GM10266 (cell line): Measurements from ENCODE around the gene HOXB3.

ENCODE experiments used
- DNase-seq: peaks from one replicate; pipeline ENCODE4 v3.0.0; 2012; ENCODE audit errors: extremely low spot score
- TF ChIP-seq, protein P1 (sequence below): IDR thresholded peaks from 2 replicates; pipeline ENCODE4 v1.5.1; 2012; ENCODE audit warnings: mild to moderate bottlenecking, low read depth; ENCODE audit not compliant: control insufficient read depth, insufficient read depth; ENCODE audit errors: missing control alignments

HOXB3 gene

DNA sequence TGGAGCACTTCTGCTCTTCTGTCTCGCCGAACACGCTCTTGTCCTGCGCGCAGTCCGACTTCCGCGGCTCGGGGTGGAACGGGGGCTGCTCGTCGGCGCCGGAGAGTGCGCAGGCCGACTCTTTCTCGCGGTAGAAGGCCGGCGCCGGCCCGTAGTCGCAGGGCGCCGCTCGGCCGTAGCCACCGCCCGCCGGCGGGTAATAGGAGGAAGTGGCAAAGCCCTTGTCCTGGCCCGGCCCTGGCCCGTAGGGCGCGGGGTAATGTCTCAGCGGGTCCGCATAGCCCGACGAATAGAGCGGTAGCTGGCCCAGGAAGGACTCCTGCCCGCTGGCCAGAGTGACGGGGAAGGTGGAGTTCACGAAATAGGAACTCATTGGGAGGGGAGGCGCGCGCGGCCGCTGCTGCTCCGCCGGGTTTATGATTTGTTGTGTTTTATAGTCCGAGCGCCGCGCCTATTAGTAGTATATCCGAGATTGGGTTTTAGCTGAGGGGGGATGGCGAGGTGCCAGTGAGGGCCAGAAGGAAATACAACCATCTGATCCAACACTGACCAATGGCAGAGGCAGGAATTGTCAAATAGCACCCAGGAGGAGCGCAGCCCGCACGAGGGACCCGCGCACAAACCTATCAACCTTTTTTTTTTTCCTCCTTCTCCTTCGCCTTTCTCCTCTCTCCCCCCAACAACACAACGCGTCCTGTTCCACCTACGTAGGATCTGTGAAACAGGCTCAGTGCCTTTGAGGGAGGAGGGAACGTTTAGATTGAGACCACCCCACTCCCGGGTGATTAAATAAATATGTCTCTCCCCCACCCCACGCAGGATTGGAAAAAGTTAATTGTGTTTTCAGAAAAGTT lies 8.0 kb upstream of the HOXB3 start:
- peak; percentile 68 for DNase-seq
- TF ChIP-seq, protein P1, sequence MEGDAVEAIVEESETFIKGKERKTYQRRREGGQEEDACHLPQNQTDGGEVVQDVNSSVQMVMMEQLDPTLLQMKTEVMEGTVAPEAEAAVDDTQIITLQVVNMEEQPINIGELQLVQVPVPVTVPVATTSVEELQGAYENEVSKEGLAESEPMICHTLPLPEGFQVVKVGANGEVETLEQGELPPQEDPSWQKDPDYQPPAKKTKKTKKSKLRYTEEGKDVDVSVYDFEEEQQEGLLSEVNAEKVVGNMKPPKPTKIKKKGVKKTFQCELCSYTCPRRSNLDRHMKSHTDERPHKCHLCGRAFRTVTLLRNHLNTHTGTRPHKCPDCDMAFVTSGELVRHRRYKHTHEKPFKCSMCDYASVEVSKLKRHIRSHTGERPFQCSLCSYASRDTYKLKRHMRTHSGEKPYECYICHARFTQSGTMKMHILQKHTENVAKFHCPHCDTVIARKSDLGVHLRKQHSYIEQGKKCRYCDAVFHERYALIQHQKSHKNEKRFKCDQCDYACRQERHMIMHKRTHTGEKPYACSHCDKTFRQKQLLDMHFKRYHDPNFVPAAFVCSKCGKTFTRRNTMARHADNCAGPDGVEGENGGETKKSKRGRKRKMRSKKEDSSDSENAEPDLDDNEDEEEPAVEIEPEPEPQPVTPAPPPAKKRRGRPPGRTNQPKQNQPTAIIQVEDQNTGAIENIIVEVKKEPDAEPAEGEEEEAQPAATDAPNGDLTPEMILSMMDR = no peak

DNA sequence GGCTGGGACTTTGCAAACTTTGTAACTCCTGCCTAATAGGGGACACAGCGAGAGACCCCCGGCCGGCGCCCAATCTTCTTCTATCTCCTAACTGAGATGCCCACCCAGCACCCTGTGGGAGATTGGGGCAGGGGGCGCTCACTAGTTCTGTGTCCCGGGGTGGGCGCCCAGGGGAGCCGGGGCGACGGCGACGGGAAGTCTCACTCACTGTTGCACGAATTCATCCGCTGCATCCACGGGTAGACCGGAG lies 7.4 kb upstream of the HOXB3 start:
- TF ChIP-seq, protein P1 = no peak
- DNase-seq = no peak

DNA sequence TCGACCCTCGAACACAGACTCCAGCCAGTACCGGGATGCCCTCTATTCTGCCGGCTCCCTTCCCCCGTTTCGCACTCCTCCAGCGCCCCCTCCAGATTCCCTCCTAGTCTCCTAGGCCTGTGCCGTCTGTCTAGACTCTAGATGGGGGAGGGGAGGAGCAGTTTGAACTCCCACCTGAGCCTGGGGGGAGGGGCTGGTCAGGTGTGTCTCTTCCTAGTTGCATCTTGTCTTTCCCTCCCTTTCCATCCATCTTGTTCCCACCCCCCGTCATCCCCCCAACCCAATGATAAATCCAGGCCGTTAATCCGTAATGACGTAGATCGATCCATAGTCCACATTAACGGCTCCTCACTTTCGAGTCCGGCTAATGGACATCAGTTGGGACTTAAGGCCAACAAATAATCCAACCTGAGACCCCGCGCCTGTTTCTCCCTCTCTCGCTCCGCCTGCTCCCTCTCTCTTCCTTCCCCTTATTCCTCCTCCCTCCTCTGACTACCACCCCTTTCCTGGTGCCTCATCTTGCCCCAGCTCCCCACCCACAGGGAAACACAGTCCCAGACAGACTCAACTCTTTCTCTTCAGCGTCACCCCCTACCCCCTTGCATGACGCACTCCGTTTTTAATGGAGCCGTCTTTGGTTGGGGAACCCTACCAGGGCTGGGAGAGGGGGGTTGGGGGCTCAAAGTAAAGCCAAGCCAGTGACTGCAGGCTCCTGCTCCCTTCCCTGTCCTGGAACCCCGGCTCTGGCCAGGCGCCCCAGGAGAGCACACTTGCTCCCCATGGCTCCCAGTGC lies 6.9 kb upstream of the HOXB3 start:
- TF ChIP-seq, protein P1 = no peak
- DNase-seq = no peak

DNA sequence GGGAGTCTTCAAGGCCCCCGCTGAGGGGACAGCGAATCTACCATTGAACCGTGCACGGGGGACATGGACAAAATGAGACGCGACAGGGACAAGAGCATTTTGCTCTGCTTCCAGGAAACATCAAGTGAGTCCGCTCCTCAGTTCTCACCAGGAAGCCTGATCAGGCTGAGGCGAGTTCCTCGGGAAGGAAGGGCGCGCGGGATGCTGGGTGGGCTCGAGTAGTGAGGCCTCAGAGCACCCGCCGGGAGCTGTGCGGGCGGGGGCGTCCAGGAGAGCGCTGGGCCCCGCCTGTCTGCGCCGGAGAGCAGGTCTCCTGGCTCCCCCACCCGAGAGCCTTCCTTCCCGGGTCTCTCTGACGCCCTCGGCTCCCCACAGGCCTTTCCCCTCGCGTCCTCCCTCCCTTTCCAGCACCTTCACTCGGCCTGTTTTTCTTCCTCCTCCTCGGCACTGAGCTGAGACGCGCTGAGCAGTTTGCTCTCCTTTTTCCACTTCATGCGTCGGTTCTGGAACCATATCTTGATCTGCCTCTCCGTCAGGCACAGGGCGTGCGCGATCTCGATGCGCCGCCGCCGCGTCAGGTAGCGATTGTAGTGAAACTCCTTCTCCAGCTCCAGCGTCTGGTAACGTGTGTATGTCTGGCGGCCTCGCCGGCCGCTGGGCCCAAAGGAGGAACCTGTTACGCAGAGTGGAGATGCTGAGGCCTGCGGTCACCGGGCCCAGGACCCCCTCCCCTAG lies 6.1 kb upstream of the HOXB3 start:
- no peak for DNase-seq
- TF ChIP-seq, protein P1 = no peak

DNA sequence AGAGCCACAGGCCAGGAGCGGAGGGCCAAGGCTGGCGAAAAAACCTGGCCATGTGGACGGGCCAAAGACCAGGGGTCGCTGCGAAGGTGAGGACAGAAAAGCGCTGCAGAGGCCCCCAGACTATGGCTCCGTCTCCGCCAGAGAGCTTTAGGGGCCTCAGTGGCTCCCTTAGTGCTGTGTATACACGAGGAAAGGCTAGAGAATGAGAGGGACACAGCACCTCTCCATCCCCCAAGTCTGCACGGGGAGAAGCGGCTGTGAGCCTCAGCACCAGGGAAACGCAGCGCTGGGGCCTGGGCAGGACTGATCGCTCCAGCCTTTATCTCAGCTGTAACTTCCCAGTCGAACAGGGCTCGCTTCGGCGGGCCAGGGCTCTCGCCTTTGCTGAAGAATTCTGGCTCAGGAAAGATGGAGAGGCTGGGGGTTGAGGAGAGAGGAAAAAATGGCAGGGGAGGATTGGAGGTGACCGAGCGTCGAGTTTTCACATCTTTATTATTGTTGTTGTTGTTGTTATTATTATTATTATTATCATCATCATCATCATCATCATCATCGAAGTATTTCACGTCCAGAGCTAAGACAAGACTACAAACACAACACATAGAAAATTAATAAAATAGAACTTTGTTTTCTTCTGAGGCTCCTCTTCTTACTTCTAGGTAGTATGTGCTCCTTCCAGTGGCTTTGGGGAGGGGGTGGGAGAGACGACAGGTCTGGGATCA lies 5.4 kb upstream of the HOXB3 start:
- TF ChIP-seq, protein P1 = no peak

DNA sequence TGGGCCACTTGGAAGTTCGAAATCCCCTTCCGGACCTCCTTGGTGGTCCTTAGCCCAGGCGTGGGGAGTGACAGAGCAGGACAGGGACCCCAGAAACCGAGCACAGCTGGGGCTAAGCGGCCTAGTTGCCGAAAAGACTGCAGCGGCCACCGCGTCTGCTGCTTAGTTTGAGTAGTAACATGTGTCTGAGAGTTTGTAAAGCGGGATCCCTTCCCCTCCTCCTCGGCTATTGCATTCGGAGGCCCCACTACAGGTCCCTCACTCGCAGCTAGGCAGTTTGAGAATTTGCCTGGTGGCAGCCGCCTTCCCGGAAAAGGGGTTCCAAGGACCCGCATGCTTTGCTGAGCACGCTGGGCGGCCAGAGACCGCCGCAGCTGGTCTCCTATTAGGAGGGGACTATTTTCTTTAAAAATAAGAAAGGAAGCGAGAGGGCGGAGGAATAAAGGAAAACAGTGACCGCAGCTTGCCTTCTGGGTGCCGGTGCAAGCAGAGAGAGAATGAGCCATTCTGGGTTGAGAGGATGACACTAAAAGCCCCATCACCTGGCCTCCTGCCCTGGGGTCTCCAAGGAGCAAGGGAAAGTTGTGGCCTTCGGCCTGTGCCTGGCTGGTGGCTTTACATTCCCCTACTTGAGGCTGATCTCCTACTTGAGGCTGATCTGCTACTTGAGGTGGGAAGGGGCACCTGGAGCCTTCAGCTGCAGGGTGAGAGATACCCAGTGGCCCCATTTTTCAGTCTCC lies 4.7 kb upstream of the HOXB3 start:
- DNase-seq = no peak
- TF ChIP-seq, protein P1 = no peak

More for the DNA sequence above, 5.4 kb upstream of the HOXB3 start:
- no peak for DNase-seq
